Activated B cell treated with CpG ODN at 0.5 μM for 24 hours (primary cell): ENCODE results near the gene CHD3. TPM values are rescaled to one million over a fixed set of nuclear protein-coding genes. Genes with fewer than 3 reads are reported as not detected.

Experiments
- ATAC-seq: fragments of 200-7000 bp; cut with Tn5 transposase; one replicate; pipeline ENCODE4 v1.10.0; 2021; ENCODE audit warnings: low read depth, mild to moderate bottlenecking, moderate library complexity
- CTCF ChIA-PET: fragments of 350-600 bp; sonication (Branson Sonifier 250); formaldehyde crosslinking; loops from one replicate; lab custom pipeline; 2021; ENCODE audit warnings: antibody characterized with exemption; lab: Charles Lee
- POLR2A ChIA-PET: fragments of 350-600 bp; sonication (Branson Sonifier 250); formaldehyde crosslinking; loops from one replicate; lab custom pipeline; 2021; ENCODE audit warnings: antibody characterized with exemption; lab: Charles Lee
- DNase-seq: peaks from one replicate; pipeline ENCODE4 v3.0.0; 2022
- H3K27ac Mint-ChIP-seq: one replicate; pipeline ENCODE4 v1.8.0; 2020; ENCODE audit warnings: mixed read lengths
- H3K27me3 Mint-ChIP-seq: one replicate; pipeline ENCODE4 v1.8.0; 2021; ENCODE audit warnings: mixed read lengths
- H3K36me3 Mint-ChIP-seq: one replicate; pipeline ENCODE4 v1.8.0; 2021; ENCODE audit warnings: low read depth, mixed read lengths
- H3K4me1 Mint-ChIP-seq: one replicate; pipeline ENCODE4 v1.8.0; 2021; ENCODE audit warnings: mixed read lengths
- H3K4me3 Mint-ChIP-seq: one replicate; pipeline ENCODE4 v1.8.0; 2020; ENCODE audit warnings: mild to moderate bottlenecking, mixed read lengths
- H3K9me3 Mint-ChIP-seq: one replicate; pipeline ENCODE4 v1.8.0; 2020; ENCODE audit warnings: mixed read lengths
- intact Hi-C: fragments of 100-400 bp; cut with micrococcal nuclease; formaldehyde crosslinking; loops from one replicate; pipeline ENCODE4 v1.15.1; 2024
- total RNA-seq: library from RNA; stranded (reverse); gene quantifications from 2 replicates; pipeline ENCODE4 v1.2.3, GENCODE V29; 2022
- TF ChIP-seq, protein P1 (sequence below): fragments of 200-600 bp; IDR thresholded peaks from one replicate; pipeline ENCODE4 v1.8.0; 2022; ENCODE audit warnings: antibody characterized with exemption, mild to moderate bottlenecking

Gene CHD3
- total RNA-seq, 1 donor from 2014 or later, result 109 TPM

DNA sequence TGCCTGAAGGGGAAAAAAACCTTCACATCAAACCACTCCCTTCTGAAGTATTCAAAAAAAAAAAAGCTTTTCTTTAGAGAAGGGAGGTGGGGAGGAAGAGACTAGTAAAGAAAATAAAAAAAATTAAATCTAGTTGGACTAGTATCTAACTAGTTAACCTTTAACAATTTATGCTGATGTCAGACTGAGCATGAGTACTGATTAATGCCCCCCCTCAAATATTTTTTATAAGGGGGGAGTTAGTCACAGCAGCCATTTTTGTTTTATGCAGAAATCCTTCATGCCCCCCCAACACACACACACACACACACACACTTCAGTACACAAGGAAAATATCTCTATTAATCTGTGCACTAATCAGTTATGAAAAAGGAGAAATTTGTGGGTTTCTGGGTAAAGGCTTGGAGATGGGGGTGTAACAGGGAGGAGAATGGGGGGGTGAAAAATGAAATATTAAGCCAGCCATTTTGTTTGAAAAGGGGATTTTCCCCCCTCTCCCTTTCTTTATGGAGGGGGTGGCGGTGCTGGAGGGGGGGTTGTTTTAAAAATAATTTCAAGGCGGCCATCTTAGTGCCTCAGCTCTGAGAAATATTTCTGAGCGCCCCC is 4.7 kb upstream of the CHD3 start:
- Mint-ChIP-seq H3K27ac (peak overlapping the region; percentile 74), H3K36me3 (peaks cover 8% of the 10 kb centered on the region), H3K9me3 (no peaks in the 10 kb centered on the region), H3K27me3 (no peaks in the 10 kb centered on the region), H3K4me1 (peaks cover 8% of the 10 kb centered on the region), H3K4me3 (peak overlapping the region; percentile 77)
- intact Hi-C loops, result no loop called here
- DNase-seq, result no peak
- TF ChIP-seq, protein P1, sequence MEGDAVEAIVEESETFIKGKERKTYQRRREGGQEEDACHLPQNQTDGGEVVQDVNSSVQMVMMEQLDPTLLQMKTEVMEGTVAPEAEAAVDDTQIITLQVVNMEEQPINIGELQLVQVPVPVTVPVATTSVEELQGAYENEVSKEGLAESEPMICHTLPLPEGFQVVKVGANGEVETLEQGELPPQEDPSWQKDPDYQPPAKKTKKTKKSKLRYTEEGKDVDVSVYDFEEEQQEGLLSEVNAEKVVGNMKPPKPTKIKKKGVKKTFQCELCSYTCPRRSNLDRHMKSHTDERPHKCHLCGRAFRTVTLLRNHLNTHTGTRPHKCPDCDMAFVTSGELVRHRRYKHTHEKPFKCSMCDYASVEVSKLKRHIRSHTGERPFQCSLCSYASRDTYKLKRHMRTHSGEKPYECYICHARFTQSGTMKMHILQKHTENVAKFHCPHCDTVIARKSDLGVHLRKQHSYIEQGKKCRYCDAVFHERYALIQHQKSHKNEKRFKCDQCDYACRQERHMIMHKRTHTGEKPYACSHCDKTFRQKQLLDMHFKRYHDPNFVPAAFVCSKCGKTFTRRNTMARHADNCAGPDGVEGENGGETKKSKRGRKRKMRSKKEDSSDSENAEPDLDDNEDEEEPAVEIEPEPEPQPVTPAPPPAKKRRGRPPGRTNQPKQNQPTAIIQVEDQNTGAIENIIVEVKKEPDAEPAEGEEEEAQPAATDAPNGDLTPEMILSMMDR, result no peak
- POLR2A ChIA-PET, result interaction anchor here (0.6 to 2.4 kb wide), 10 partner anchors 10 to 306 kb away, joined by 3 to 19 read pairs (median 4); partner anchors contain the start of genes BORCS6, CNTROB, NAA38 and TRAPPC1
- CTCF ChIA-PET, result interaction anchor here (1.5 kb wide), 1 partner anchor 22 kb away, joined by 4 read pairs; no protein-coding TSS in a partner anchor
- no peak for ATAC-seq

DNA sequence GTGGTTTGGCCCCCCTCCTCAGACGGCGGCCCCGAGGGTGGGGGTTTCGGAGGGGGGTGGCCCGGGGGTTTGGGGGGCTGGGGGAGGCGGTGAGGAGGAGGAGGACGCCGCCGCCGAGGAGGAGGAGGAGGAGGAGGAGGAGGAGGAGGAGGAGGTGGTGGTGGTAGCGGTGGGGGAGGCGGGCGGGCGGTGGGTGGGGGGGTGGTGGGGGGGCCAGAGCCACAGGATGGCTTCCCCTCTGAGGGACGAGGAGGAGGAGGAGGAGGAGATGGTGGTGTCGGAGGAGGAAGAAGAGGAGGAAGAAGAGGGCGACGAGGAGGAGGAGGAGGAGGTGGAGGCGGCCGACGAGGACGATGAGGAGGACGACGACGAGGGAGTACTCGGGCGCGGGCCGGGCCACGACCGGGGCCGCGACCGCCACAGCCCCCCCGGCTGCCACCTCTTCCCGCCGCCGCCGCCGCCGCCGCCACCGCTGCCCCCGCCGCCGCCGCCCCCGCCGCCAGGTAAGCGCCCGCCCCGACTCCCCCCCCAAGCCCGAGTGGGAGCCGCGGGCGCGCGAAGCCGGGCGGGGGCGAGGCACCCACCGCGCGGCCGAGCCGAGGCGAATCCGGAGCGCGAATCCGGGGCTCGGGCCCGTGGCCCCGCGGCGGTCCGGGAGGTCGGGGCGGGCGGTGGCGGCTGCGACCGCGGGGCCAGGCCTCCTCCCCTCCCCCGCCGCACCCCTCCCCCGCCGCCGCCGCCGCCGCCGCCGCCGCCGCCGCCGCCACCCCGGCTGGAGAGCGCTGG is 3.8 kb upstream of the CHD3 start:
- TF ChIP-seq, protein P1, result no peak
- CTCF ChIA-PET, result interaction anchor here (1.0 kb wide), 1 partner anchor 448 kb away, joined by 3 read pairs; no protein-coding TSS in a partner anchor
- POLR2A ChIA-PET, result interaction anchor here (0.9 to 2.4 kb wide), 5 partner anchors 14 to 258 kb away, joined by 3 to 15 read pairs (median 7); partner anchors contain the start of gene NAA38
- intact Hi-C loops, result no loop called here
- Mint-ChIP-seq H3K4me3 (peak overlapping the region; percentile 78), H3K27me3 (no peaks in the 10 kb centered on the region), H3K36me3 (peaks cover 3% of the 10 kb centered on the region), H3K27ac (peak overlapping the region; percentile 83), H3K4me1 (peaks cover 8% of the 10 kb centered on the region), H3K9me3 (no peaks in the 10 kb centered on the region)
- ATAC-seq, result no peak
- DNase-seq, result peak; percentile 50

DNA sequence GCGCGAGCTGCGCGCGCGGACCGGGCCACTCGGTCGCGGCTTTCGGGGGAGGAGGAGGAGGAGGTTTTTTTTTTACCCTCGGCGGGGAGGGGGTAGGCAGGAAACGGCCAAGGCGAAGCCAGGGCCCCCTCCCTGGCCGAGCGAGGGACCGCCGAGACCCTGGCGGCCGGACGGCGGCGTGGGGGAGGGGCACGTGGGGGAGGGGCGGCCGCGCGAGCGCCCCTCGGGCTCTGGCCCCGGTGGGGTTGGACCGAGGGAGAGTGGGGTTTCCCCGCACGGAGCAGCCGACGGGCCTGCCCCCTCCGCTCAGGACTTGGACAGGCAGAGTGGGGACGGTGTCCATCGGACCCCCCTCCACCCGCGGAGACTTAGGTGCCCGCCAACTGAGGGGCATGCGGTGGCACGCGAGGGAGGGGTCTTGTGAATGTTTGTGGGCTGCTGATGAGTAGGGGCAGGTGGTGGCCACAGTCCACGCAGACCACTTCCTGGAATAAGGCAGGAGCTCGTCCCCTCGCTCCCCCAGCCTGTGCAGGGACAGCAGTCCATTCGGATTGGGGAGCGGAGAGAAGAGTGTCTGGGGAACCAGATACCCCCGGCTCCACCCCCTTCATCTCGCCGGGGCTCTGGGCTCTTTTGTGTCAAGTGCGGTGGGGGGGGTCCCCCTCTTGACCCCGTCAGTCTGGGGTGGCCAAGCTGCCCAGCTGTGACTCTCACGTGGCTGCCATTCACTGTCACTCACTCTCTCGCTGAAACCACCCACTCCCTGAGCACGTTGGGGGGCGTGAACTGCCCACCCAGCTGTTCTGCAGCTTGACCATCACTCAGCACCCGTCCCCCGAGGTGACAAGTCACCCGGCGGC is 3.0 kb upstream of the CHD3 start:
- H3K36me3 Mint-ChIP-seq, result peaks cover 10% of the 10 kb centered on the region
- H3K4me1 Mint-ChIP-seq, result peaks cover 8% of the 10 kb centered on the region
- H3K27ac Mint-ChIP-seq, result no peak overlapping the region
- H3K4me3 Mint-ChIP-seq, result no peak overlapping the region
- POLR2A ChIA-PET, result interaction anchor here (0.6 to 2.4 kb wide), 15 partner anchors 10 to 550 kb away, joined by 3 to 16 read pairs (median 4); partner anchors contain the start of genes NAA38, NDEL1, RNF227 and TP53
- peak; percentile 53 for DNase-seq
- TF ChIP-seq, protein P1, result no peak
- CTCF ChIA-PET, result interaction anchor here (1.0 to 1.3 kb wide), 4 partner anchors 20 to 449 kb away, joined by 3 to 6 read pairs (median 3); no protein-coding TSS in a partner anchor
- intact Hi-C loops, result loop anchor here (1.0 to 2.0 kb wide), 3 partner anchors 28 to 199 kb away; partner anchors contain the start of genes KDM6B, NAA38 and TP53
- no peaks in the 10 kb centered on the region for H3K9me3 Mint-ChIP-seq
- ATAC-seq, result peak; percentile 21
- no peaks in the 10 kb centered on the region for H3K27me3 Mint-ChIP-seq

DNA sequence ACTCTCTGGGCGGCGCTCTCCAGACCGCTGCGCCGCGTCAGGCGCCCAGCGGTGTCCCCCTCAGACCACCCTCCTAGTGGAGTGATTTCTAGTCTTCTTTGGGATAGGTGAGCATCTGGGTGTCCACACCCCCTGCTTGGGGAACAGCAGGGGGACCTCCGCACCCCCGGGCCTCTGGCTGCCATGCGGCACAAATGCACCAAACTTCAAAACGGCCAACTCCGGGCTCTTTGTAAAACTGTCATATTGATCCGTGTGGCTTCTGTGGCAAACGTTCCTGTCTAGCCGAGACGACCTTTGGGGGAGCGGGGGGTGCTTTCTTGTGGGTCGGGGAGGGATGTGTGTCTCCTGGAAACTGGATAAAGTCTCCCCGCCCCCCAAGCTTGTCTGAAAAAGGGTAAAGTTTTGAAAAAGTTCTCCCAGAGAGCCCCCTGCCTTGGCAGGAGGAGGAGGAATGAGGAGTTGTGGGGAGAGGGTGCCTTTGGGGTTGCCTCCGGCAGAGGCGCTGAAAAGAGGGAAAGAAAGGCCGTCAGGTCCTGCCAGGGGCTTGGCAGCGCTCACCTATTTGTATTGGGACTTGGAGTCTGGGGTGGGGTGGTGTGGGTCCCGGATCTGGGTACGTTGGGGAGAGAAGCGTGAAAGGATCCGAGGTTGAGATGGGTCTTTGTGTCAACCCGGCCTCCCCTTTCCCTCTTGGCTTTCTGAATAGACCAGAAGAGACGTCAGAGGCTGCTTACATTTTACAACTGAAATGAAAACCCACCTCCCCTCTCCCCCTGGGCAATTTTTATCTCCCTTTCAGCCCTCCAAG is 2.2 kb upstream of the CHD3 start:
- ChIA-PET POLR2A (interaction anchor here (0.6 to 1.7 kb wide), 14 partner anchors 9 to 549 kb away, joined by 3 to 16 read pairs (median 4); partner anchors contain the start of genes NAA38, NDEL1, RNF227 and TP53), CTCF (interaction anchor here (1.2 to 1.3 kb wide), 3 partner anchors 21 to 41 kb away, joined by 3 to 6 read pairs (median 3); no protein-coding TSS in a partner anchor)
- Mint-ChIP-seq H3K36me3 (peaks cover 18% of the 10 kb centered on the region), H3K4me3 (no peak overlapping the region), H3K4me1 (peaks cover 8% of the 10 kb centered on the region), H3K27me3 (no peaks in the 10 kb centered on the region), H3K9me3 (no peaks in the 10 kb centered on the region), H3K27ac (no peak overlapping the region)
- ATAC-seq (peak; percentile 4), DNase-seq (peak; percentile 44)
- intact Hi-C loops, result loop anchor here (1.0 to 2.0 kb wide), 6 partner anchors 24 to 200 kb away; partner anchors contain the start of genes CNTROB, KDM6B, NAA38 and TP53
- TF ChIP-seq, protein P1, result no peak
